HG02938 (cell line): Measurements from ENCODE around the gene CSRNP2.
A peak's percentile ranks its signal among the peaks of the same experiment; 100 is the strongest.
"Not testable (repeated sequence)": the region's sequence is repeated elsewhere in the genome, so short reads cannot be mapped to it uniquely, and the experiment has no call there.

ENCODE experiments used
- ATAC-seq: cut with Tn5 transposase; IDR thresholded peaks from one replicate; pipeline ENCODE4 v1.9.1; 2021; ENCODE audit warnings: mild to moderate bottlenecking, moderate library complexity; ENCODE audit not compliant: unreplicated experiment

The CSRNP2 gene

GRCh38 chr12:51078866-51079265 lies 4.5 kb downstream of the CSRNP2 start:
- not testable (repeated sequence) for ATAC-seq

GRCh38 chr12:51078346-51078745 lies 5.0 kb downstream of the CSRNP2 start:
- ATAC-seq, result not testable (repeated sequence)

DNA sequence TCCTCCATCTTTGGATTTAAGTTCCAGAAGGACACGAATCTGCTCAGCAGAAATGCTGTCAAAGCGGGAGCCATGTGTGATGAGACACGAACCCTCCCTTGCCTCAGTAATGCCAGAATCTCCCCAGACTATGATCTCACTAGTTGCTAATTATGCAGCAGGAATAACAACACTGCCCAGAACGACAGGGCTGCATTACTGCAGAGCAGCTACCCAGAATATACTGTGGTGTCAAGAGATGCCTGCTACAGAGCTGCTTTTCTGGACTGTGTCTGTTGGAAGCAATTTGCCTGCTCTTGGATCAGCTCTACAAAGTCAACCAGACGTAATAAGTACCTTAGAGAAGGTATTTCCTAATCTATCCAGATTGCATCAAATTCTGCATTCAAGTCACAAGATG lies 5.5 kb downstream of the CSRNP2 start:
- no peak for ATAC-seq

GRCh38 chr12:51076236-51076930 lies 7.0 kb downstream of the CSRNP2 start:
- ATAC-seq, result no peak

DNA sequence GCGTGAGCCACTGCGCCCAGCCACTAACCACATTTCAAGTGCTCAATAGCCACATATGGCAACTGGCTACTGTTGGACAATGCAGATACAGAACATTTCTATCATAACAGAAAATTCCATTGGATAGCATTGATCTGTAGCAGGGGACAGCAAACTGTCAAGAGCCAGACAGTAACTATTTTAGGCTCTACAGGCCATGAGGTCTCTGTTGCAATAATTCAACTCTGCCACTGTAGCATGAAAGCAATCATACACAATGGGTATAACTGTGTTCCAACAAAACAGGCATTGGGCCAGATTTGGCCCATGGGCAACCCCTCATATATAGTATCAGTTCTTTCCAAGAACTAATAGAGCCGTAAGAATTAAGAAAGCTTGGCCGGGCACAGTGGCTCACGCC lies 8.0 kb downstream of the CSRNP2 start:
- ATAC-seq, result no peak

- ATAC-seq, result no peak
Measured at GRCh38 chr12:51071663-51072062, 11.7 kb downstream of the CSRNP2 start.

- no peak for ATAC-seq
Measured at GRCh38 chr12:51070004-51070403, 13.4 kb downstream of the CSRNP2 start.

- no peak for ATAC-seq
Measured at GRCh38 chr12:51067771-51068170, 15.6 kb downstream of the CSRNP2 start.

- no peak for ATAC-seq
Measured at GRCh38 chr12:51067229-51067628, 16.2 kb downstream of the CSRNP2 start.

DNA sequence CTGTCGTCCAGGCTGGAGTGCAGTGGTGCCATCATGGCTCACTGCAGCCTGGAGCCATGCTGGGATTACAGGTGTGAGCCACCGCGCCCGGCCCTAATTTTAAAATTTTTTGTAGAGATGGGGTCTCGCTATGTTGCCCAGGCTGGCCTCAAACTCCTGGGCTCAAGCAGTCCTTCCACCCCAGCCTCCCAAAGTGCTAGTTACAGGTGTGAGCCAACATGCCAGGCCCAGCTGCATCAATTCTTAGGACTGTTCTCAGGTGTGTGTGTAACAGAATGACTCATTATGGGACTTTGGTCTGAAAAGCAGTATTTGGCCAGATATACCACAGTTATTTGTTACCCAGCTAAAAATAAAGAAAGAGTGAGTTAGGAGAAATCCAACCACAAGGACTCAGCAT lies 17.9 kb downstream of the CSRNP2 start:
- ATAC-seq, result no peak

- no peak for ATAC-seq
Measured at GRCh38 chr12:51062631-51063397, 20.6 kb downstream of the CSRNP2 start.

DNA sequence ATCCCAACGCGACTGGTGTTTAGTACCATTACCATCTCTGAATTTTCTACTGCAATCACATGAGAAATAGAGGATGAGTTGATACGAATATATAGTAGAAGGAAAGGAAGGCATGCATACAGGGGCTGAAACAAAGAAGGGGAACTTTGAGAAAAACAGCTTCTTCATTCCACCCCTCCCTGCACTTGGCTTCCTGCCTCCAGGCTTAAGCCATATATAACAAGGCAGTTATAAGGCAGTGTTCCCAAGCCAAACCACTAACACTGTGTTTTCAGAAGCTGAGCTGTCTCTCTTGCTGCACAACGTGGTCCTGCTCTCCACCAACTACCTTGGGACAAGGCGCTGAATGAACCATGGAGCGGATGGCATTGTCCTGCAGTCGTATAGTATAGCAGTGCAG lies 24.3 kb downstream of the CSRNP2 start:
- no peak for ATAC-seq

- no peak for ATAC-seq
Measured at GRCh38 chr12:51056242-51056641, 27.2 kb downstream of the CSRNP2 start.

- no peak for ATAC-seq
Measured at GRCh38 chr12:51055060-51055459, 28.3 kb downstream of the CSRNP2 start.

DNA sequence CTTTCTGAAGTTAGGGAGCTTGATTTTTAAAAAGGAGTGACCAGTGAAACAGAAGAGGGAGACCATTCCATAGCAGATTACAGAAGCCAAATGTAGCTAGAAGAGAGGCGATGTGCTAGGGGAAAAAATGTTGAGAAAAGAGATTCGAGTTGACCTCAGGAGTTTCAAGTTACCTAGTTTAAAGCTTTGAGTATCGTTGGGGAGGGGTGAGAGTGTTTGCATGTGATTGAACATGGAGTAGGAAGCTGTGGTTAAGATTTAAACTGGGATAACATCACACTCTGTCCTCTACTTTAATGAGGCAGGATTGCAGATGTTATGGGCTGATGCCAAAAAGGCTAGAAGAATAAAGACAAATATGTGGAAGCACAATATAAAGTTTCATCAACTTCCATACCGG lies 31.6 kb downstream of the CSRNP2 start:
- ATAC-seq, result no peak

DNA sequence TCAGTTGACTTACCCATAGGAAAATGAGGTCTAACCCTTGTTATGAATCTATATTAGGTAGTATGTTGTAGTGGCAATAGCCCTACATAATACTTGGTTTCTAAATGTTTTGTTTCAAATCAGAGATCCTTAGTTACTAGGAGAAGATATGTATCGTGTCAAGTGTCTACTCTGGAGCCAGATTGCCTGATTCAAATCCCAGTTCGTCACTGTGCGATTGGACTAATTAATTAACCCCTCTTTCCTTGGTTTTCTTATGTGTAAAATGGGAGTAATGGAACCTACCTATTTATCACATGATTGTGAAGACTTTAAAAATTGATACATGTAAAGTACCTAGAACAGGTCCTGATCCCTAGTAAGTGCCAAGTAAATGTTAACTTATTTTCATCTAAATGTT lies 33.9 kb downstream of the CSRNP2 start:
- no peak for ATAC-seq

DNA sequence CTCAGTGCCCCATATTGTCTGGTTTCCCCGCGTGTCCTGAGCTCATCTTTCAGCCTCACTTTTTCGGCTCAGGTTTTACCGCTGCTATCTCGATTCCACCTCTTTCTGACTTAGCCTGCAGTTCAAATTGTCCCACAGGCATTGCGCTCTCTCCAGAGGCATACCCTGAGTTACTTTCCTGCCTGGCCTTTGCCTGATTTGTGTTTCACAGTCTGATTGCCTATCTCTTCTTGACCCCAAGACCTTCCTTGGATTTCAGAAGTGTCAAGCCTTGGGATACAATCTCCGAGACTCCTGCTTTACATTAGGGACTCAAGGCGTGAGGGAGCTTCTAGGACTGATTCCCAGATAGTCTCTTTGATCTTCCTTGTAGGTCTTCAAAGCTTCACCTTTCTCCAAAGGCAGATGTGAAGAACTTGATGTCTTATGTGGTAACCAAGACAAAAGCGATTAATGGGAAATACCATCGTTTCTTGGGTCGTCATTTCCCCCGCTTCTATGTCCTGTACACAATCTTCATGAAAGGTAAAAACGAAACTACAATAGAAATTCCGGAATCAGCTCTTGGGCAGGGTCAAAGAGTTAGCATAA lies 34.6 kb downstream of the CSRNP2 start:
- no peak for ATAC-seq

GRCh38 chr12:51047655-51048540 lies 35.5 kb downstream of the CSRNP2 start, which contains the start of gene LETMD1:
Gene LETMD1 (plus strand): TSS chr12:51048327. CDS start chr12:51048357, 30 bp downstream.
- ATAC-seq, result peak; percentile 96

DNA sequence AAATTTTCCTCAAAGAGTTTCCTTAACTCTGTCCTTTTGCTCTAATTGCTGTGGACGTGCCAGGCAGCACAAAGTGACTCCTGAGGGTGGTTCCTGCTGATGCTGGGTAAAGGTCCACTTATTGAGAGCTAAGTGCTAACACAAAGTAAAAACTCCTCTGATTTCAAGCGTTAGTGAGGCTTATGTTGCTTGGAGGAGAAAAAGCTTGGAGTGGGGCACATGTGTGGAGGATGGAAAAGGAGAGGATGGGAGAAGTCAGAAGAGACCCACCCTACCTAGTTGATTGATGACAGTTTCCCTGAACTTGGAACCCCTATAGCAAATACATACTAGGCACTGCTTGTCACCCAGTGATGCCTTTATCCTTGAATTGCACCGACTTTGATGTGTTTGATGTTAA lies 47.1 kb downstream of the CSRNP2 start:
- ATAC-seq, result no peak

- ATAC-seq, result no peak
Measured at GRCh38 chr12:51033457-51034089, 49.8 kb downstream of the CSRNP2 start.

DNA sequence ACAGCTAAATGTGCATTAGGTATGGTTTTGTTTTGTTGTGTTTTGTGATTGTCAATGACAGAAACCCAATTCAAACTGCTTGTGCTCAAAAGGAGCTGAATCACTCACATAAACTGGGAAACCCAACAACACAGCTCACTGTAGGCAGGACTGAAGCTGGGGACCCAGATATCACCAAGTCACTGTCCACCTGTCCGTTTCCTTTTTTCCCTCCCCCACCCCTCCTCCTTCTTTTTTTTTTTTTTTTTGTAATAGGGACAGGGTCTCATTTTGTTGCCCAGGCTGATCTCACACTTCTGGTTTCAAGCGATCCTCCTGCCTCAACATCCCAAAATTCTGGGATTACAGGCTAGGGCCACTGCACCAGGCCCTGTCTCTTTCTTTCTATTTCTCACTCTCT lies 50.3 kb downstream of the CSRNP2 start:
- ATAC-seq, result no peak
